HepG2 (cell line): ENCODE measurements around the gene ENO2. TPM values are rescaled to one million over a fixed set of nuclear protein-coding genes. Genes with fewer than 3 reads are reported as not detected.
A peak's percentile ranks its signal among the peaks of the same experiment; 100 is the strongest.

Source experiments
- AKAP8 ChIP-seq: sonication (generic); formaldehyde crosslinking; IDR thresholded peaks from 2 replicates; pipeline ENCODE4 v1.5.1; 2020; ENCODE audit warnings: mild to moderate bottlenecking, missing genetic modification reagents
- CHD2 ChIP-seq: IDR thresholded peaks from 2 replicates; pipeline ENCODE4 v1.6.1; 2011; ENCODE audit warnings: low read depth, low read length, improper control_type of control experiment
- CREM ChIP-seq, 2 experiments: sonication (generic) in 1 of 2; formaldehyde crosslinking in 1 of 2; IDR thresholded peaks; 2 replicates each; pipeline versions ENCODE4 v1.4.0 to v1.6.1; 2016 to 2020; ENCODE audit warnings: antibody characterized with exemption in 1 of 2, mild to moderate bottlenecking in 1 of 2, missing genetic modification reagents in 1 of 2
- FOSL2 ChIP-seq: sonication (generic); formaldehyde crosslinking; IDR thresholded peaks from 2 replicates; pipeline ENCODE4 v1.4.0; 2020; ENCODE audit warnings: missing genetic modification reagents
- FOXA3 ChIP-seq: IDR thresholded peaks from 2 replicates; pipeline ENCODE4 v1.6.1; 2016; ENCODE audit warnings: missing genetic modification reagents, missing compliant biosample characterization
- GABPB1 ChIP-seq: IDR thresholded peaks from 2 replicates; pipeline ENCODE4 v1.6.1; 2016; ENCODE audit warnings: mild to moderate bottlenecking, missing genetic modification reagents, moderate library complexity, missing compliant biosample characterization
- HDAC1 ChIP-seq: sonication (generic); formaldehyde crosslinking; IDR thresholded peaks from 2 replicates; pipeline ENCODE4 v1.5.1; 2020; ENCODE audit warnings: mild to moderate bottlenecking, missing genetic modification reagents
- HNF4A ChIP-seq: sonication (generic); formaldehyde crosslinking; IDR thresholded peaks from 2 replicates; pipeline ENCODE4 v1.4.0; 2020; ENCODE audit warnings: missing genetic modification reagents
- HNRNPLL ChIP-seq: fragments of 200-400 bp; formaldehyde crosslinking; IDR thresholded peaks from 2 replicates; pipeline ENCODE4 v1.6.1; 2017; ENCODE audit warnings: mild to moderate bottlenecking, low read depth, low read length; ENCODE audit not compliant: poor library complexity, severe bottlenecking
- IKZF1 ChIP-seq: fragments of 450-650 bp; IDR thresholded peaks from 2 replicates; pipeline ENCODE4 v1.7.1; 2016
- KLF9 ChIP-seq: IDR thresholded peaks from 2 replicates; pipeline ENCODE4 v1.6.1; 2016; ENCODE audit warnings: low read depth
- MYNN ChIP-seq: sonication (generic); formaldehyde crosslinking; IDR thresholded peaks from 2 replicates; pipeline ENCODE4 v1.4.0; 2020; ENCODE audit warnings: mild to moderate bottlenecking, low read depth, missing genetic modification reagents
- NCOA1 ChIP-seq: sonication (generic); formaldehyde crosslinking; IDR thresholded peaks from 2 replicates; pipeline ENCODE4 v1.9.0; 2021; ENCODE audit warnings: missing genetic modification reagents
- NCOA5 ChIP-seq: sonication (generic); formaldehyde crosslinking; IDR thresholded peaks from 2 replicates; pipeline ENCODE4 v1.4.0; 2020; ENCODE audit warnings: missing genetic modification reagents
- PCBP1 ChIP-seq: fragments of 200-400 bp; formaldehyde crosslinking; IDR thresholded peaks from 2 replicates; pipeline ENCODE4 v1.6.1; 2017; ENCODE audit warnings: mild to moderate bottlenecking, low read depth, low read length, borderline replicate concordance
- POLR2AphosphoS2 ChIP-seq: IDR thresholded peaks from 2 replicates; pipeline ENCODE4 v1.6.1; 2011; ENCODE audit warnings: low read depth, low read length, improper control_type of control experiment
- RCOR2 ChIP-seq: IDR thresholded peaks from 2 replicates; pipeline ENCODE4 v1.6.1; 2016; ENCODE audit warnings: missing biosample characterization, missing genetic modification reagents
- ZBTB20 ChIP-seq: sonication (generic); formaldehyde crosslinking; IDR thresholded peaks from 2 replicates; pipeline ENCODE4 v1.8.1; 2023; ENCODE audit warnings: missing genetic modification reagents, low read depth, mild to moderate bottlenecking, borderline replicate concordance
- ZC3H4 ChIP-seq: sonication (generic); formaldehyde crosslinking; IDR thresholded peaks from 2 replicates; pipeline ENCODE4 v1.4.0; 2020; ENCODE audit warnings: missing genetic modification reagents, borderline replicate concordance
- ZFP1 ChIP-seq: IDR thresholded peaks from 2 replicates; pipeline ENCODE4 v1.6.1; 2016
- ZNF224 ChIP-seq: sonication (generic); formaldehyde crosslinking; IDR thresholded peaks from 2 replicates; pipeline ENCODE4 v1.5.0; 2020; ENCODE audit warnings: mild to moderate bottlenecking, missing genetic modification reagents
- ZNF280B ChIP-seq: sonication (generic); formaldehyde crosslinking; IDR thresholded peaks from 2 replicates; pipeline ENCODE4 v1.5.0; 2020; ENCODE audit warnings: missing genetic modification reagents, mild to moderate bottlenecking, borderline replicate concordance
- ZNF296 ChIP-seq: sonication (generic); formaldehyde crosslinking; conservative IDR thresholded peaks from 2 replicates; pipeline ENCODE4 v1.5.0; 2020; ENCODE audit warnings: mild to moderate bottlenecking, missing genetic modification reagents
- ZNF747 ChIP-seq: sonication (generic); formaldehyde crosslinking; IDR thresholded peaks from 2 replicates; pipeline ENCODE4 v1.8.1; 2023; ENCODE audit warnings: missing genetic modification reagents, mild to moderate bottlenecking, borderline replicate concordance
- ZNF766 ChIP-seq: sonication (generic); formaldehyde crosslinking; IDR thresholded peaks from 2 replicates; pipeline ENCODE4 v1.5.0; 2020; ENCODE audit warnings: missing genetic modification reagents, borderline replicate concordance
- ZNF772 ChIP-seq: sonication (generic); formaldehyde crosslinking; IDR thresholded peaks from 2 replicates; pipeline ENCODE4 v1.5.0; 2020; ENCODE audit warnings: mild to moderate bottlenecking, missing genetic modification reagents
- polyA plus RNA-seq, 8 experiments: library from polyadenylated mRNA; depleted of rRNA in 3 of 8; stranded (reverse) in 7 of 8; unstranded in 1 of 8; fragments of >200 nt; fragmentation: Illumina TruSeq in 4 of 8; extraction: Trizol in 4 of 8; gene quantifications; 2 replicates each; pipeline versions ENCODE4 v1.2.1 to v1.2.3, GENCODE V29; 2011 to 2016; ENCODE audit warnings: low read depth in 4 of 8, missing spikeins in 1 of 8, mixed read lengths in 1 of 8; ENCODE audit not compliant: insufficient read depth in 1 of 8
- total RNA-seq, 5 experiments: library from RNA; depleted of rRNA; stranded (reverse); fragments of >200 nt; fragmentation: Illumina TruSeq; extraction: Trizol; gene quantifications; 2 replicates each; pipeline ENCODE4 v1.2.3, GENCODE V29; 2016; ENCODE audit warnings: low read depth in 1 of 5
- TF ChIP-seq, protein P1 (sequence below): sonication (generic); formaldehyde crosslinking; IDR thresholded peaks from 2 replicates; pipeline ENCODE4; 2020; ENCODE audit warnings: missing genetic modification reagents, mild to moderate bottlenecking, borderline replicate concordance

Gene ENO2
- total and polyA plus RNA-seq, 2 of the 13 experiments (the other 11 are each of a cell fraction or from before 2014, with no cell fraction given) = 19.3 to 136 TPM

GRCh38 chr12:6946033-6946919 is 31.9 kb downstream of the ENO2 start (continued):
- TF ChIP-seq CREM (IDR thresholded peaks at IDR 0.05) = 0 out of 2 replicates have a peak, but pooled peaks have one; percentile 38
- TF ChIP-seq CREM (CRISPR knock-in tag; IDR thresholded peaks at IDR 0.05) = no peak
- 0 out of 2 replicates have a peak, but pooled peaks have one; percentile 9 for TF ChIP-seq PCBP1
- TF ChIP-seq HNF4A (CRISPR knock-in tag) = peak; percentile 9; the same call in 1 of the 2 replicates
- no peak for TF ChIP-seq MYNN (CRISPR knock-in tag)
- peak; percentile 81; the same call in 1 of the 2 replicates for TF ChIP-seq ZFP1 (CRISPR knock-in tag)
- TF ChIP-seq ZNF296 = no peak
- TF ChIP-seq, protein P1, sequence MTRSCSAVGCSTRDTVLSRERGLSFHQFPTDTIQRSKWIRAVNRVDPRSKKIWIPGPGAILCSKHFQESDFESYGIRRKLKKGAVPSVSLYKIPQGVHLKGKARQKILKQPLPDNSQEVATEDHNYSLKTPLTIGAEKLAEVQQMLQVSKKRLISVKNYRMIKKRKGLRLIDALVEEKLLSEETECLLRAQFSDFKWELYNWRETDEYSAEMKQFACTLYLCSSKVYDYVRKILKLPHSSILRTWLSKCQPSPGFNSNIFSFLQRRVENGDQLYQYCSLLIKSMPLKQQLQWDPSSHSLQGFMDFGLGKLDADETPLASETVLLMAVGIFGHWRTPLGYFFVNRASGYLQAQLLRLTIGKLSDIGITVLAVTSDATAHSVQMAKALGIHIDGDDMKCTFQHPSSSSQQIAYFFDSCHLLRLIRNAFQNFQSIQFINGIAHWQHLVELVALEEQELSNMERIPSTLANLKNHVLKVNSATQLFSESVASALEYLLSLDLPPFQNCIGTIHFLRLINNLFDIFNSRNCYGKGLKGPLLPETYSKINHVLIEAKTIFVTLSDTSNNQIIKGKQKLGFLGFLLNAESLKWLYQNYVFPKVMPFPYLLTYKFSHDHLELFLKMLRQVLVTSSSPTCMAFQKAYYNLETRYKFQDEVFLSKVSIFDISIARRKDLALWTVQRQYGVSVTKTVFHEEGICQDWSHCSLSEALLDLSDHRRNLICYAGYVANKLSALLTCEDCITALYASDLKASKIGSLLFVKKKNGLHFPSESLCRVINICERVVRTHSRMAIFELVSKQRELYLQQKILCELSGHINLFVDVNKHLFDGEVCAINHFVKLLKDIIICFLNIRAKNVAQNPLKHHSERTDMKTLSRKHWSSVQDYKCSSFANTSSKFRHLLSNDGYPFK (CRISPR knock-in tag) = peak; percentile 46; the same call in 1 of the 2 replicates
- no peak for TF ChIP-seq RCOR2
- peak; percentile 39 for TF ChIP-seq ZNF772
- TF ChIP-seq ZNF224 (CRISPR knock-in tag) = peak; percentile 77; the same call in 1 of the 2 replicates
- TF ChIP-seq KLF9 = no peak
- TF ChIP-seq HNRNPLL = peak; percentile 68
- 0 out of 2 replicates have a peak, but pooled peaks have one; percentile 14 for TF ChIP-seq NCOA1
- no peak for TF ChIP-seq ZNF766 (CRISPR knock-in tag)
- TF ChIP-seq ZBTB20 = no peak
- no peak for TF ChIP-seq CHD2
- peak; percentile 88 for TF ChIP-seq GABPB1
- TF ChIP-seq FOXA3 (CRISPR knock-in tag) = peak; percentile 42; the same call in 1 of the 2 replicates
- no peak for TF ChIP-seq POLR2AphosphoS2
- no peak for TF ChIP-seq NCOA5
- TF ChIP-seq ZNF747 (CRISPR knock-in tag) = 0 out of 2 replicates have a peak, but pooled peaks have one; percentile 34
- no peak; the same call in 1 of the 2 replicates for TF ChIP-seq ZC3H4 (CRISPR knock-in tag)
- 0 out of 2 replicates have a peak, but pooled peaks have one; percentile 63 for TF ChIP-seq ZNF280B (CRISPR knock-in tag)
- no peak for TF ChIP-seq IKZF1
- TF ChIP-seq AKAP8 = 0 out of 2 replicates have a peak, but pooled peaks have one; percentile 25
- peak; percentile 75; the same call in 1 of the 2 replicates for TF ChIP-seq HDAC1
- 0 out of 2 replicates have a peak, but pooled peaks have one; percentile 39 for TF ChIP-seq FOSL2
